ENCODE measurements around the gene GREM1. TPM values are rescaled to one million over a fixed set of nuclear protein-coding genes. Genes with fewer than 3 reads are reported as not detected.

GREM1 gene
- total RNA-seq, 1 donor from 2014 or later: 58.2 TPM

DNA sequence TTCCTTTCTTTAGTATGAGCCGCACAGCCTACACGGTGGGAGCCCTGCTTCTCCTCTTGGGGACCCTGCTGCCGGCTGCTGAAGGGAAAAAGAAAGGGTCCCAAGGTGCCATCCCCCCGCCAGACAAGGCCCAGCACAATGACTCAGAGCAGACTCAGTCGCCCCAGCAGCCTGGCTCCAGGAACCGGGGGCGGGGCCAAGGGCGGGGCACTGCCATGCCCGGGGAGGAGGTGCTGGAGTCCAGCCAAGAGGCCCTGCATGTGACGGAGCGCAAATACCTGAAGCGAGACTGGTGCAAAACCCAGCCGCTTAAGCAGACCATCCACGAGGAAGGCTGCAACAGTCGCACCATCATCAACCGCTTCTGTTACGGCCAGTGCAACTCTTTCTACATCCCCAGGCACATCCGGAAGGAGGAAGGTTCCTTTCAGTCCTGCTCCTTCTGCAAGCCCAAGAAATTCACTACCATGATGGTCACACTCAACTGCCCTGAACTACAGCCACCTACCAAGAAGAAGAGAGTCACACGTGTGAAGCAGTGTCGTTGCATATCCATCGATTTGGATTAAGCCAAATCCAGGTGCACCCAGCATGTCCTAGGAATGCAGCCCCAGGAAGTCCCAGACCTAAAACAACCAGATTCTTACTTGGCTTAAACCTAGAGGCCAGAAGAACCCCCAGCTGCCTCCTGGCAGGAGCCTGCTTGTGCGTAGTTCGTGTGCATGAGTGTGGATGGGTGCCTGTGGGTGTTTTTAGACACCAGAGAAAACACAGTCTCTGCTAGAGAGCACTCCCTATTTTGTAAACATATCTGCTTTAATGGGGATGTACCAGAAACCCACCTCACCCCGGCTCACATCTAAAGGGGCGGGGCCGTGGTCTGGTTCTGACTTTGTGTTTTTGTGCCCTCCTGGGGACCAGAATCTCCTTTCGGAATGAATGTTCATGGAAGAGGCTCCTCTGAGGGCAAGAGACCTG is 13.2 kb downstream of the GREM1 start:
- no peak for DNase-seq (ENCODE audit: extremely low read depth, low read depth, low spot score)

DNA sequence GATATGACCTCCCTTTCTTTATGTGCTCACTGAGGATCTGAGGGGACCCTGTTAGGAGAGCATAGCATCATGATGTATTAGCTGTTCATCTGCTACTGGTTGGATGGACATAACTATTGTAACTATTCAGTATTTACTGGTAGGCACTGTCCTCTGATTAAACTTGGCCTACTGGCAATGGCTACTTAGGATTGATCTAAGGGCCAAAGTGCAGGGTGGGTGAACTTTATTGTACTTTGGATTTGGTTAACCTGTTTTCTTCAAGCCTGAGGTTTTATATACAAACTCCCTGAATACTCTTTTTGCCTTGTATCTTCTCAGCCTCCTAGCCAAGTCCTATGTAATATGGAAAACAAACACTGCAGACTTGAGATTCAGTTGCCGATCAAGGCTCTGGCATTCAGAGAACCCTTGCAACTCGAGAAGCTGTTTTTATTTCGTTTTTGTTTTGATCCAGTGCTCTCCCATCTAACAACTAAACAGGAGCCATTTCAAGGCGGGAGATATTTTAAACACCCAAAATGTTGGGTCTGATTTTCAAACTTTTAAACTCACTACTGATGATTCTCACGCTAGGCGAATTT is 14.9 kb downstream of the GREM1 start:
- no peak for DNase-seq (ENCODE audit: extremely low read depth, low read depth, low spot score)

DNA sequence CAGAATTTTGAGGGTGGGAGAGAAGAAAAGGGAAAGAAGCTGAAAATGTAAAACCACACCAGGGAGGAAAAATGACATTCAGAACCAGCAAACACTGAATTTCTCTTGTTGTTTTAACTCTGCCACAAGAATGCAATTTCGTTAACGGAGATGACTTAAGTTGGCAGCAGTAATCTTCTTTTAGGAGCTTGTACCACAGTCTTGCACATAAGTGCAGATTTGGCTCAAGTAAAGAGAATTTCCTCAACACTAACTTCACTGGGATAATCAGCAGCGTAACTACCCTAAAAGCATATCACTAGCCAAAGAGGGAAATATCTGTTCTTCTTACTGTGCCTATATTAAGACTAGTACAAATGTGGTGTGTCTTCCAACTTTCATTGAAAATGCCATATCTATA is 15.5 kb downstream of the GREM1 start:
- no peak for DNase-seq (ENCODE audit: extremely low read depth, low read depth, low spot score)

DNA sequence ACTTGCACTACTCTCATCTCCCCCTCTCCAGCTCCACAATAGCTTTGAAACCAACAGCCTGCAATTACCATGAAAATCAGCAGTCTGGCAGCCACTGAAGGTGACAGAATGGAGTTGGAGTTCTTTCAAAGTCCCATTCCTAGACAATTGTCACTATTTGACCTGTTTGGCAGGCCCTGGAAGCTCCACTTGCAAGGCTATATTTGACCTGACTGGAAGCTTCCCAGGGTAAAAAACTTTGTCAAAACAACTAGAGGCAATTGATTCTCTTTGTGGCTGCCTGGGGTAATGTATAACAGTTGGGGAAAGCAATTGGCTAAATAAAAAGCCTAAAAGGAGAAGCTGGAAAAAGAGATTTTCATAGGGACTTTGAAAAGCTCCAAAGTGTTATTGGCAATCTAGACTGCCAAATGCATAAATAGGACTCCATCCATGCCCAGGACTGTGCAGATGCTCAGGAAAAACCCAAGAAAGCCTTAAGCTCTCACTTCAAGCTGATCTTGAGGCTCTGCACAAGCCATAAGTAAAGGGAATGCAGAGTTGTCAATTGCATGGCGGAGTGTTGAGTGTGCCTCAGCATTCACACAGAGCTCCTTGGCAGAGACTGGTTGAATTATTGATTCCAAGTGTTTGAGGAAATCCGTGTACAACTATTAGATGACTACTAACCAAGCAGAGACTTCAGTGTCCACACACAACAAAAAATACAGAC is 18.3 kb downstream of the GREM1 start:
- no peak for DNase-seq (ENCODE audit: extremely low read depth, low read depth, low spot score)

DNA sequence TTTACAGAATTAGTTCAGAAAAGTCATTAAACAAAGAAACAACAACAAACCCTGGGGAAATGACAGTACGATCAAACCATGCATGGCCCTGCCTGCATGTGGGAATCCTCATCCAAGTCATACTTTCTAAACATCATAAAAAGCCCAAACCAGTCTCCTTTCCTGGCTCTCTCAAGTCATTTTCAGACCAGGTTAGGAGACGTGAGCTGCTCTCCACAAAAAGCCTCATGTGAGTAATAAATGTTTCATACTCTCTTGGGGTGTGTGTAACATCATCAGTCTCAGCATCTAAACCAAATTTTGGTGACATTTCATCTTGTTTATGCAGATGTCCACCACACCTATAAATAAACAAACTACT is 18.9 kb downstream of the GREM1 start:
- no peak for DNase-seq (ENCODE audit: extremely low read depth, low read depth, low spot score)

DNA sequence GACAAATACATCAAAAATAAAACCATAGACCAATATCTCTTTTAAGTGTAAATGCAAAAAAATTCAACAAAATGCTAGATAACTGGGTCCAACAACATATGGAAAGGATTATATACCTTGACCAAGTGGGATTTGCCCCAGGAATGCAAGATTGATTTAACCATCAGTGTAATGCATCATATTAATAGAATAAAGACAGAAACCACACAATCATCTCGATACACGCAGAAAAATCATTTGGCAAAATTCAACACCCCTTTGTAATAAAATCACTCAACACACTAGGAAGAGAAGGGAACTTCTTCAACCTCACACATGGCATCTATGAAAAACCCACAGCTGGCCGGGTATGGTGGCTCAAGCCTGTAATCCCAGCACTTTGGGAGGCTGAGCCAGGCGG is 19.5 kb downstream of the GREM1 start:
- DNase-seq (ENCODE audit: extremely low read depth, low read depth, low spot score): no peak

DNA sequence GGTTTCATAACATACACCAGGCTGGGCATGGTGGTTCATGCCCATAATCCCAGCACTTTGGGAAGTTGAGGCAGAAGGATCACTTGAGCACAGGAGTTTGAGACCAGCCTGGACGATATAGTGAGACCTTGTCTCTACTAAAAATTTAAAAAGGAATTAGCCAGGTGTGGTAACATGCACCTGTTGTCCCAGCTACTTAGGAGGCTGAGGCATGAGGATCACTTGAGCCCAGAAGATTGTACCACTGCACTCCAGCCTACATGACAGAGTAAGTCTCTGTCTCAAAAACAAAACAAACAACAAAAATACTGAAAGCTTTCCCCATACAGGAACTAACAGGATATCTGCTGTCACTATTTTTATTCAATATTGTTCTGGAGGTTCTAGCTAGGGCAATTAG is 20.9 kb downstream of the GREM1 start:
- DNase-seq (ENCODE audit: extremely low read depth, low read depth, low spot score): no peak

DNA sequence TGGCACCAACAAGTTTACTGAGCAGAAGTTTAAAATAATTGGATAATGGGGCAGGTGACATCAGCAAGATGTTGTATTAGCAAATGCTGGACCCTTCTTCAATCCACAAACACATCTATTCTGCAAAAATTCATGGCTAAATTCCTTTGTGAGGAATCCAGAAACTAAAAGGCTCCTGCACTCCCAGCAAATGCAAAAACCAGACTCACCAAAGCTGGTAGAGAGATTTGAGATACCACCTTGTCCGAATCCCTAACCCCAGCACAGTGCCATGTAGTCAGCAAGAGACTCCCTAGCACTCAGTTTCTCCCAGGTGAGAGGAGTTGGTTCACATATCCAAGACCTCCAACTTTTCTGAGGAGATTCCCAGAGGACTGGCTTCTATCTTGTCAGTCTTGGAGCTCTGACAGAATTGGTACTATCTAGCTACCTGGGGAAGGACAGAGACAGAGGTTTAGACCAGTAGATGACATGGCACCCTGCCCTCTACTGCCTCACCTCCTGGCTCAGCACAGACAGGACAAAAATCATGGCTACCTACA is 21.8 kb downstream of the GREM1 start:
- DNase-seq (ENCODE audit: extremely low read depth, low read depth, low spot score): no peak

DNA sequence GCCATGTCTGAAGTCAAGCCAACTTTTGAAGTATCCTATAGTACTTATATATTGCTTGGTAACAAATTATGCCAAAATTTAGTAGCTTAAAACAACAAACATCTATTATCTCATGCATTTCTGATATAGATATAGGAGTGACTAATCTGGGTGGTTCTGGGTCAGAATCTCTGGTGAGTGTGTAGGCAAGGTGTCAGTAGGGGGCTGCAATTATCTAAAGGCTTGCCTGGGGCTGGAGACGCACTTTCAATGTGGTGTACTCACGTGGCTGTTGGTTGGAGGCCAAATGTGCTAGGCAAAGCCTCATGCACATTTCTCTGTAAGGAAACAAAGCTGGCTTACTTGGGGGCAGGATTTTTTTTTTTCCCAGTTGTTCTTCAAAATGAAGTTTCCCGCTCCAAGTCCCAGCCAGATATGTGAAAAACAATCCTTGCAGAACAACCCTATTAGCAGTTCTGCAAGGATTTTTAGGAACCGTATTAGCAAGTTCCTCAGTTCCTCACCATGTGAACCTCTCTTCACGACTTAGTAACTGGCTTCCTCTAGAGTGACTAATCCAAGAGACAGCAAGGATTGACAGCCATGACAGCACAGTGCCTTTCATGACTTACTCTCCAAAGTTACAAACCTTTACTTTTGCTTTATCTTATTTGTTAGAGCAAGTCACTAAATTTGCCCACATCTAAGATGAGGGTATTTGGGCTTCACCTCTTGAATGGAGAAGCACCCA is 25.8 kb downstream of the GREM1 start:
- DNase-seq (ENCODE audit: extremely low read depth, low read depth, low spot score): no peak

DNA sequence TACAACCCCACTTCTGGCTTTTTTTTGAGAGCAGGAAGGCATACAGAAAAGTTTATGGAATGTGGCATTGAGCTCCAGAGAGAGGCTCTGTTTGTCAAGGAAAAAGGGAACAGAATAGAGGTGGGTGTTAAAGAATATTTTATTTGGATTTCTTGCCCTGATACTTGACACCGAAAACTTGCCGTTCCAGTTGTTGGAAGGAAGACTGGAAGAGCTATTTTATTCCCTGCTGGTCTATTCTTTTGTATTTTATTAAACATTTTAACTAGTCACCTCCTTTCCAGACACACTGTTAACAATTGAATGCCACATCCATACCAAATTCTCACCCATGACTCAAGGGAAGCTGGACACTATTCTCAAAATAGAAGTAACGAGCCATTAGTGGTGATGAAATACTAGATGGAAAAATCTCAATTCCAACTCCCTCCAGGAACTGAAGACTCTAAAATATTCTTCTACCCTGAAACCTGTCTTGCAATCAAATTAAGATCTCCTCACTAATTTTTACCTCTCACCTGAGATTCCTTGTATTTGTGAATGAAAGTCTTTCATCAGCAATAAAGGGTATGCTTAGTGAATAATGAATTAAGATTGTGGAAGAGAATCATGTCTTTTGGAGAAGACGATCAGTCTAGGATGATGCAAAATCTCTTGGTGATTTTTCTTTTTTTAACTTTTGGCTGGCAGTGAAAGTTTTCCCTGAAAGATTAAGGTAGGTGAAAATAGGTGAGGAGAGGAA is 28.5 kb downstream of the GREM1 start:
- DNase-seq (ENCODE audit: extremely low read depth, low read depth, low spot score): no peak

DNA sequence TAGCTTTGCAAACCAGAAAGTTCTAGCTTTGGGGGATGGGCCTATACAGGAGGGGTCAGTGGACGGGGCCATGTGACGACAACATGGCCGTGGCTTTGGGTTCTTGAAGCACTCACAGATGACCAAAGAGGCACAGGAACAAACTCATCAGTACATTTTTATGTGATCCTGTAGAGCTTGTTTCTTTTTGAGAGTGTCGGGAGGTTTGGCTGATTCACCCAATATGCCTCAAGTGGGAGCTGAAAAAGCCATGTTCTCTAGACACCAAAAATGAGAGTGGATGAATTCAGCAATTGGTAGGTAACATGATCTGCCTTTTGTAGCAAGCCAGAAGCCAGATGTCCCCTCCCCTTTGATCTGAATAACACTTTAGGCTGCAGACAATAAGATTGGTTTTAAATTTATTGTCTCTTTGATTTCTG is 30.1 kb downstream of the GREM1 start:
- DNase-seq (ENCODE audit: extremely low read depth, low read depth, low spot score): no peak

DNA sequence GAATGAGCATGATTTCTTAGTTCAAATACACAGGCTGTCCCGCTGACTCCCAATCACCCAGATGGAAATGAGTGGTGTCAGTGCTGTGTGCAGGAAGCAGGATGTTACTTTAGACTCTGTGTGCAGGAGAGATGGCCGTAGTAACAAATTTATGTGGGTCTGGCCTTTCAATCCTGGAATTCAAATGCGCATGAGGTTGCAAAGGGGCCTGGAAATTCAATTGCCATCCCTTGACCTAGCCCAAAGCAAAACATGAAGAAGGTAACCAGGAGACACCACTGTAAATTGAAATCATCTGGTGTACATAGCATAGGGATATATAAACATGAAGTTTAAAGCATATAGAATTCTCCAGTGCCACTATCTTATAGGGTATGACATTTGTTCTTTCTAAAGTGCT is 33.2 kb downstream of the GREM1 start:
- no peak for DNase-seq (ENCODE audit: extremely low read depth, low read depth, low spot score)

DNA sequence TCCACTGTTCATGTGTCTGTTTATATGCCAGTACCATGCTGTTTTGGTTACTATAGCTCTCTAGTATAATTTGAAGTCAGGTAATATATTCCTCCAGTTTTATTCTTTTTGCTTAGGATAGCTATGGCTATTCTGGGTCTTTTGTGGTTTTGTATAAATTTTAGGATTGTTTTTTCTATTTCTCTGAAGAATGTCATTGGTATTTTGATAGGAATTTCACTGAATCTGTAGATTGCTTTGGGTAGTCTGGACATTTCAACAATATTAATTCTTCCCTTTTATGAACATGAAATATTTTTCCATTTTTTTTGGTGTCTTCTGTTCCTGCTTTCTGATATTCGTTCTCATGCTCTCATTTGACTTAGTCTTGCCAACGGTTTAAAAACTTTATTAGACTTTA is 39.6 kb downstream of the GREM1 start:
- DNase-seq (ENCODE audit: extremely low read depth, low read depth, low spot score): no peak

DNA sequence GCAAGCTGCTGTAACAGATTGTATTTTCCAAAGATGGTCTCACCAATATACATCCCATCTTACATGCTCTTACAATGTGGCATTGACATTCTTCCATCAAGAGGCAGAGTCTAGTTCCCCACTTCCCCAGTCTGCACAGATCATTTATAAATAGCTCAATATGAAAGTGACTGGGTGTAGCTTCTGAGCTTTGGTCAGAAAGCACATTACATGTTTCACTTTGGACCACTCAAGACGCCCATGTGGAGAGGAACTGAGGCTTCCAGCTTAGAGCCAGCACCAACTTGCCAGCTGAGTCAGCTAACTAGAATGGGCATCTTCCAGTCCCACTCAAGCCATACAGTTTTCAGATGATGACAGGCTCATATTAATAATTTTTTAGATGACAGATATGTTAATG is 45.5 kb downstream of the GREM1 start:
- no peak for DNase-seq (ENCODE audit: extremely low read depth, low read depth, low spot score)

DNA sequence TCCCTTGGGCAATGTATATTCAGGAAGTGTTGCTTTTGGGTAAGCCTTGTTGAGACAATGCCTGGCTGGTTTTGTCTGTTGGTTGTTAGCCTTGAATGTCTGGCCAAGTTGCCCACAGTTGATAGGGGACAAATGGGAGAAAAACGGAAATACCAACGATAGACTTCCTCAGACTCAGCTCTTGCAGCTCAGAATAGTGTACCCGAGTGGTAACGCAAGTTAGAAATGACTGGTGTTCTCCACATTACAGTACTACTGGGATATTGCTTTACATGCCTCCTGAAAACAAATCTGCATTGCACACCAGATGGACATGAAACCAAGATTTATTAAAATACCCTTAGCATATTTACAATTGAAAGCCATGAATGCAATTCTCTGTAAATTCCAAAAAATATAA is 47.4 kb downstream of the GREM1 start:
- DNase-seq (ENCODE audit: extremely low read depth, low read depth, low spot score): no peak

DNA sequence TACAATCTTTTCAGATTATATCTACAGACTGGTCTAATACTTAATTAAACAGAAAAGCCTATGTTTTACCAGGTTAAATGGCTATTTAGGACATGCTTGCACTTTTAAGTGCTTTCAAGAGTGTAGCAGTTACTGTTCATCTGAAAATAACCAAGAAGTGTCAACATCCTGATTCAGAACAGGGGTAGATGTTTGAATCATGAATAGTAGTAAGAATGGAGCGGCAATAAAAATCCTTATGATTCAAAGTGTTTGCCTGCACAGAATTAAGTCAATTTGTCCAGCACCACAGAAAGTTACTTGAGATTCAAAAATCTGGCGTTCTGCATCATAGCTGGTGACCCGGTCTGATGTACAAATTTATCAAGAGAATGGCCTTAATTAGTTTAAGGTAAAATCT is 48.3 kb downstream of the GREM1 start:
- DNase-seq (ENCODE audit: extremely low read depth, low read depth, low spot score): no peak

DNA sequence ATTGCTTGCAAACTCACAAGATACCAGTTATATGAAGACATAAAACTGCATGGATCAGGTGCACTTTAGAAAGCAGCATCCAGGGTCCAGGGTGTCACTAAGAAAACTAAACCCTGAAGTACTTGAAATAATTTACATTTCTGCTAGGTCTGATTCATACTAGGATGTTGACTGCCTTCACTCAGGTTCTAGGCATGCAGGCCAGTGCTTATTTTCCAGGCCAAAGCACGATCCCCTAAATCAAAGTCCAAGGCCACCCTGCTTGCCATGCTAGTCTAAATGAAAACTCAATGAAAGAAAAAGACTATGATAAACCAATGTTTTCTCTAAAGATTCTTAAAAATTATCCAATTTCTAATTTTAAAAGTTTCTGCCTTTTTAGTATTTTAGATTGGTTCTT is 49.4 kb downstream of the GREM1 start:
- no peak for DNase-seq (ENCODE audit: extremely low read depth, low read depth, low spot score)

DNA sequence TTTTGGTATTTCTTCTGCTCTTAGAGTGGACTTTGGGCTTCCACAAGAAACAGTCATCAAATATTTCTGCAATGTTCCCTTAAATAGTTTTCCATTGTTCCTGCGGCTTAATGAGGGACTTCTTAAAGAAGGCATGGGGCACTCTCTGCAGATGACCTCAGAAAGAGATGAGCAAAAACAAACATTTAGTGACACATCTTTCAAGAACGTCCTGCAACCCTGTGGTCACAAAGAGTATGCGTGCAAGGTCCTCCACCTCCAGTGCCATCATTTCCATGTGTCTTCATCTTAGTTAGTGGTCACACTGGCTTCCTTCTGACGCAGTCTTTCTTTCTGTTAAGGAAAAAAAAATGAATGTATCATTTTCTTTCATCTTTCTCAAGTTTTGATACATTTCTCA is 56.2 kb downstream of the GREM1 start:
- no peak for DNase-seq (ENCODE audit: extremely low read depth, low read depth, low spot score)

DNA sequence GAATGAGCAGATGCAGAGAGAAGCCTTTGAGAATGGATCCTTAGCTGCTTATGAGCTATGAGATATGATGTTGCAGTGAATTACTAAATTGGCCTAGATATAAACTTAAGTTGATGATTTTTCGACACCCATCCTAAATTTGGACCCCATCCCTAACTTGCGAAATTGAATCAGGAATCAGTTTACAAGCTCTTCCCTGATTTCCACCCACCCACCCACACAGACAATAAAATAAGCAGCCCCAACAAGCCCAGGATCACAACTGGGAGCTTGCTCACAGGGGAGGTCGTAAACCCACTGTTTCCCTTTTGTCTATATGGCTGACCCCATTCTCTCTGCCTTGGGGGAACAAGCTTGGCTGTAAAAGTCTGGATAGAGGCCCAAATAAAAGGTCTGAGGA is 57.3 kb downstream of the GREM1 start:
- no peak for DNase-seq (ENCODE audit: extremely low read depth, low read depth, low spot score)

All from glomerular endothelial cell (primary cell).